LNCaP clone FGC (cell line): ENCODE measurements around the gene GSTA5.
"Not testable (repeated sequence)": the region's sequence is repeated elsewhere in the genome, so short reads cannot be mapped to it uniquely, and the experiment has no call there.

Experiments
- DNase-seq: peaks from one replicate; pipeline ENCODE4 v3.0.0-alpha.2; 2011; ENCODE audit warnings: low read depth
- H3K4me3 ChIP-seq: 2 replicates; pipeline ENCODE4 v1.5.1; 2011; ENCODE audit warnings: mild to moderate bottlenecking, low read depth, low read length, control low read depth
- TF ChIP-seq, protein P1 (sequence below): IDR thresholded peaks from 2 replicates; pipeline ENCODE4 v1.5.1; 2012; ENCODE audit warnings: mild to moderate bottlenecking; ENCODE audit not compliant: control insufficient read depth, insufficient read depth; ENCODE audit errors: extremely low read depth

The GSTA5 gene

DNA sequence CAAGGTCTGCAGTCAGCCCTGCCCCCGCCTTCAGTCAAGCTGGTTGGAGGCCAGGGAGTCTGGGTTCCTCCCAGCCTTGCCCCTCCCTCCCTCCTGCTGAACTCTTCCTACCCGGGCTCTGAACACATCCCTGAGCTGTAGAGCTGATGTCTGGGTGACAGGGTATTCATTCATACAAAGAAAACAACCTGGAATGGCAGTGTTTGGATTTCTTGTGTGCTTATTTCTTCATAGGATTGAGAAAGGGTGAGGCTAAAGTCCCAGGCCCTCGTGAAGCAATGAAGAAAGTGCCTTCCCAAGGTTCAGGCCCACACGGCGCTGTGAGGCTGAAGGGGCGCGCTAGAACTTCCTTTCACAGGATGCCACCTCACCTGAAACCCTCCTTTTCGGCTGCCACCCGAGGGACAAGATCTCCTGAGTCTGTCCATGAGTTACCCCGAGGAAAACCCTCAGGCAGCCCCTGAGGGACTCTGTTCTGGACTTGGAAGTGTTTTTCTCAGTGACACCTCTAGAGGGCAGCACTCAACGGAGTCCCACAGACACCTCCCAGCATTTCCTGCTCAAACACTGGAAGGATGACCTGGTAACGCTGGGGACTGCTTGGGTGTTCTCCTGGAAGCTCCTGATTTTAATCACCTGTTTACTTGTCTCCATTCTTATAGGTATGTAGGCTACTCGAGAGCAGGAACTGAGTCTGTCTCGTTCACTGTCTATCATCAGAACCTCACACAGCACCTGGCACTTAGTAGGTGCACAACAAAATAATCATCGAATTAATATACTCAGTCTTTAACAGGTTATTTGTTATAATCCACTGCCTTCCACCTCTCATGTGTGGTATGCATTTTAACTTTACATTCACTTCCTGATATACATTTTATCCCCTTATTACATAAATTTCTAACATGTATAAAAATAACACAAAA is 25.2 kb downstream of the GSTA5 start:
- DNase-seq, result peak; percentile 41
- no peak overlapping the region for H3K4me3 ChIP-seq
- TF ChIP-seq, protein P1, sequence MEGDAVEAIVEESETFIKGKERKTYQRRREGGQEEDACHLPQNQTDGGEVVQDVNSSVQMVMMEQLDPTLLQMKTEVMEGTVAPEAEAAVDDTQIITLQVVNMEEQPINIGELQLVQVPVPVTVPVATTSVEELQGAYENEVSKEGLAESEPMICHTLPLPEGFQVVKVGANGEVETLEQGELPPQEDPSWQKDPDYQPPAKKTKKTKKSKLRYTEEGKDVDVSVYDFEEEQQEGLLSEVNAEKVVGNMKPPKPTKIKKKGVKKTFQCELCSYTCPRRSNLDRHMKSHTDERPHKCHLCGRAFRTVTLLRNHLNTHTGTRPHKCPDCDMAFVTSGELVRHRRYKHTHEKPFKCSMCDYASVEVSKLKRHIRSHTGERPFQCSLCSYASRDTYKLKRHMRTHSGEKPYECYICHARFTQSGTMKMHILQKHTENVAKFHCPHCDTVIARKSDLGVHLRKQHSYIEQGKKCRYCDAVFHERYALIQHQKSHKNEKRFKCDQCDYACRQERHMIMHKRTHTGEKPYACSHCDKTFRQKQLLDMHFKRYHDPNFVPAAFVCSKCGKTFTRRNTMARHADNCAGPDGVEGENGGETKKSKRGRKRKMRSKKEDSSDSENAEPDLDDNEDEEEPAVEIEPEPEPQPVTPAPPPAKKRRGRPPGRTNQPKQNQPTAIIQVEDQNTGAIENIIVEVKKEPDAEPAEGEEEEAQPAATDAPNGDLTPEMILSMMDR, result peak; percentile 66

DNA sequence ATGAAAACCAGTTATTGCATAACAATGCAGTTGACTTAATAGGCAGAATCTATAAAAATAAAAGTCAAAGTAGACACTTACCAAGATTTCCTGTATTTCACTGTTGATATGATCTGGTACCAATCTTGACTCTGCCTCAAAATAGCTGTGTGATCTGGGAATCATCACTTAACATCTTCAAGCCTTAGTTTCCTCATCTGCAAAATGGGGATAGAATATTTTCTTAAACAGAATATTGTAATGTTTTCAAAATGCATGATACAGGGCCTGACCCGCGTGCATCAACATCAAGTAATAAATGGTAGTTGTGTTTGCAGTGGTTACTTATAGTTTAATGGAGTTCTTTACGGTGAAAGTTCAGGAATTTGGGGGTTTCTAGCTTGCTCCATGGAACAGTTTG is 26.1 kb downstream of the GSTA5 start:
- not testable (repeated sequence) for DNase-seq, H3K4me3 ChIP-seq

DNA sequence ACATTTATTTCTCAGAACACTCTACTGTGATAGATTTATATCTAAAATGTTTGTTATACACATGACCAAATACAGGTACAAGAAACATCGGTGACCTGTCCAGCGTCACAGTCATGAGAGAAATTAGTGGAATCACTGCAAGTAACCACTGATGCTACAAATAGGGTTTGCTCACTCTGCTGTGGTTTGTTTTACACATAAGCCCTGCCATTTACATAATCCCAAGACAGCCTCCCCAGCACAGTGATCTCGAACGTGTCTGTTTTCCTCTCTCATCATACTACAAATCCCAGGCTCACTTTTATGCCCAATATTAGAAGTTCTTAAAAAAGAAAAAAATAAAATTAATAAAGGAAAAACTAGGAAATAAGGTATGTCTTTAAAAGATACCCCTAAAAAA is 30.8 kb downstream of the GSTA5 start:
- DNase-seq, H3K4me3 ChIP-seq: not testable (repeated sequence)

DNA sequence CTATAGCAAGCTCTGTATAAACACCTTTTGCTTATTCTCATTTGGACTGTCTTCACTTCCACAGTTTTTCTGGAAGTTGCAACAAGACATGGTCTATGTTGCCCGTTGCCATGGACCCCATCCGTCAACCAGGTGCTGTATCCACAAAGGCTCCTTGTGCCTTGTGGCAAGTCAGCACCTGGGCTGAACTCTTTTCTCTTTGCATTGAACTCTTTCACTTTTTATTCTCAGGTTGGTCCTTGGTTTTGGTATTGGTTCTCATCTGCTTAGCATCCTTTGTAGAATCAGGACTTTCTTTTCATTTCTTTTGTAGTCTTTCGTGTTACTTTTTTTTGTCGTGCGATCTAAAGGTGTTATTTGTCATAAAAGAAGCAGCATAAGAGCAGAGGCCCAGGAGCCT is 32.0 kb downstream of the GSTA5 start:
- DNase-seq, result no peak
- TF ChIP-seq, protein P1, result no peak
- H3K4me3 ChIP-seq, result no peak overlapping the region

DNA sequence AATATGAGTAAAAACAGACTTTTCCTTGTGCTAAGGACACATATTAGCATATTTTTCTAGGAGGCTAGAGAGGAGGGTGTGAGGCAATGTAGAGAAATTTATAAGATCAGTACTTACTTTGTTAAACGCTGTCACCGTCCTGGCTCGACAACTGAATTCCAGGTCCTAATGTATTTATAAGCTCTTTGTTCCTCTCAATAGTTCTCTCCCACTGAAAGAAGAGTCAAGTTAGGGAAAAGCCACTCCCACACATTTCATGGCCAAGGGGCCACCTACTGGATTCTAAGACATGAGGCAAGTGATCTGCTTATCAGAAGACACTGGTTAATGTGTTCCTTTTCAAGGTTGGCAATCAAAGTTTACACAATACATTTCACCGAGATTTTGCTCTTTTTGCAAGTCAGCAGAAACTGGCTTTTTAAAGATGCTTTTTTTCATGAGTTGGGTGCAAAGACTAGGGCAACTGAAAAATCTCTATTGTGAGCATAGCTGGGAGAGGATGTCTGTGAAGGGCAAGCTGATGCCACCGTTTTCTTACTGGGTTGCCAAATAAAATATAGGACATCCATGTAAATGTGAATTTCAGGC is 36.9 kb downstream of the GSTA5 start, which contains the start of gene GSTA1:
Gene GSTA1, minus strand, starts transcription at position 149 of the 588 bp plus-strand sequence. CDS start 4,549 bp downstream, outside the sequence.
- not testable (repeated sequence) for DNase-seq

DNA sequence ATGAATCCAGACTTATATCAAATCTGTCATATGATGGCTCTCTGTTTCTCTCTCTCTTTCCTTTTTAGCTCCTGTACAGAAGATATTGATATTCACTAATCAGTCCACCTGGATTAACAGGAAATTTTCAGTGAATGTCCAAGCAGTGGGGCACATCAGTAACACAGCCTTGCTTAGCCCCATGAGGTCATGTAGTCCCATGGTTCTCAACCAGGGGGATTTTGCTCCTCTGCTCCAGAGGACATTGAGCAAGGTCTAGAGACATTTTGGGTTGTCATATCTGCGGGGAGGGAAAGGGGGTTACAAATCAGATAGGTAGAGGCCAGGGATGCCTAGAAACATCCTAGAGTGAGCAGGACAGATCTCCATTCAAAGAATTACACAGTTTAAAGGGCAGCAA is 37.8 kb downstream of the GSTA5 start:
- H3K4me3 ChIP-seq, result no peak overlapping the region
- DNase-seq, result no peak
- TF ChIP-seq, protein P1, result no peak

More for the DNA sequence above, 36.9 kb downstream of the GSTA5 start, which contains the start of gene GSTA1:
- not testable (repeated sequence) for H3K4me3 ChIP-seq

DNA sequence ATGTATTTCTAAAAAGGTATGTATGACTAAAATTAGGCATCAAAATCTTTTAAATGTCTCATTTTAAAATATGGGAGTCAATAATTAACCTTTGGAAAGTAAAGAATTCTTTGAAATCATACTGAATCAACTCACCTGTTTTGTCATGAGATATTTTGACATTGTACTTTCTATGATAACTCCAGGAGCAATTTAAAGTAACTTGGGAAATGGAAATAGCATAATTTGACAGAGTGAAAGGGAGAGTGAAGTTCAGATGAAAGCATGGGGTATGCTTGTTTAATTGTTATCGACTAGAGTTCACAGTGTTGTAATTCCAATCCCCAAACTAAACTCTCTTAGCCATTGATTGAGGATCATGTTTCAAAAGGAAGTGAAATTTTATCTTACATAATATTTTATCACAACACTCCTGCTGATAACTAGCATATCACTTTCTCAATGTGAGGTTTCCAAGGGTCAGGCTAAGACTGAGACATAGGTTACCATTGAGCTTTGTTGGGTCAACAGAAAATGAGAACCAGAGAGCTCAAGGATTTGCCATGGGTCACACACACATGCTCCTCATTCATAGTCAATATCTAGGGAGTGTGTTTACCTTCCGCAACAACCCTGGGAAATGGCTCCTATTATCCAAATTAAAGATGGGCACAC is 39.3 kb downstream of the GSTA5 start:
- no peak for DNase-seq
- no peak overlapping the region for H3K4me3 ChIP-seq
- TF ChIP-seq, protein P1, result no peak

DNA sequence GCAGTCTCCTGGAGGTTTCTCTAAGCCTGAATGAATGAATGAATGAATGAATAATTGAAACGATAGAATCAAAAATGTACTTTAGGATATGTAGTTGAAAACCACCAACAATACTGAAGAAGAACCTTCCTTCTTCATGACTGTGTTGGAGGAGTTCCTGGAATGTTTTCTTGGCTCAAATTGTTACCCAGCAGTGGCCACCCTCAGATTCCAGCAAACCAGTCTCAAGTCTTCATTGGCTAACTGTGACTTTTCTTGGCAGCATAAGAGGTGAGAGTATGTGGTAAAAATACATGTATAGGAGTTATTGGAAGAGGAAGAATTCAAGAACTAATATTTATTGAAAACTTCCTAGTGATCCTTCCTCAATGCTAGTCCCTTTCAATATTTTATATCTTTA is 41.3 kb downstream of the GSTA5 start:
- not testable (repeated sequence) for H3K4me3 ChIP-seq, DNase-seq

DNA sequence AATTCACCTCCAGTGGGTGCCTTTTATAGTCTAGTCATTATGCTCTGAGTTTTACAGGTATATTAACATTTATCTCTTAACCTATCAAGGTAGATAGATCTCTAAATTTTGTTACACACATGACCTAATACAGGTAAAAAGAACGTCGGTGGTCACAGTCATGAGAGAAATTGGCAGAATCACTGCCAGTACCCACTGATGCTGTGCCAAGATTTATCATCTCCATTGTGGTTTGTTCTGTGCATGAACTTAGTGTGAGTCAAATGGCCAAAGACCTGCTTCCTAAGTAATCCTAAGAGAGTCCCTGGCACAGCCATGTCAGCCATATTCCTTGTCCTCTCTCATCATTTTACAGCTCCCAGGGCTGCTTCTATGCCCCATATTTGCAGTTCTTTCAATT is 46.2 kb downstream of the GSTA5 start:
- not testable (repeated sequence) for DNase-seq, H3K4me3 ChIP-seq
